Smooth muscle cell (in vitro differentiated cells): ENCODE data around the gene LARP4B. TPM values are rescaled to one million over a fixed set of nuclear protein-coding genes. Genes with fewer than 3 reads are reported as not detected.

Source experiments
- DNase-seq: peaks from one replicate; lab custom pipeline; 2025; ENCODE audit not compliant: unreplicated experiment; lab: John Stamatoyannopoulos, UW
- H2AFZ ChIP-seq: fragments of 200-600 bp; sonication (generic); 2 replicates; pipeline ENCODE4 v1.6.0; 2016; ENCODE audit warnings: antibody characterized with exemption, low read depth, mild to moderate bottlenecking
- H3F3A ChIP-seq: fragments of 200-600 bp; sonication (generic); 2 replicates; pipeline ENCODE4 v1.6.0; 2017; ENCODE audit warnings: antibody characterized with exemption, low read depth
- H3K27ac ChIP-seq: fragments of 200-600 bp; sonication (generic); 2 replicates; pipeline ENCODE4 v1.5.1; 2016; ENCODE audit warnings: low read depth, mild to moderate bottlenecking
- H3K27me3 ChIP-seq: fragments of 200-600 bp; sonication (generic); 2 replicates; pipeline ENCODE4 v1.6.1; 2016; ENCODE audit warnings: low read depth, mild to moderate bottlenecking
- H3K36me3 ChIP-seq: fragments of 200-600 bp; sonication (generic); 2 replicates; pipeline ENCODE4 v1.5.1; 2016; ENCODE audit warnings: low read depth
- H3K4me1 ChIP-seq: fragments of 200-600 bp; sonication (generic); 2 replicates; pipeline ENCODE4 v1.5.1; 2016; ENCODE audit warnings: low read depth
- H3K4me2 ChIP-seq: fragments of 200-600 bp; sonication (generic); 2 replicates; pipeline ENCODE4 v1.6.0; 2016; ENCODE audit warnings: mild to moderate bottlenecking
- H3K4me3 ChIP-seq: fragments of 200-600 bp; sonication (generic); 2 replicates; pipeline ENCODE4 v1.5.1; 2016; ENCODE audit warnings: mild to moderate bottlenecking
- H3K79me2 ChIP-seq: fragments of 200-600 bp; sonication (generic); 2 replicates; pipeline ENCODE4 v1.6.0; 2016; ENCODE audit warnings: low read depth, mild to moderate bottlenecking
- H3K9ac ChIP-seq: fragments of 200-600 bp; sonication (generic); 2 replicates; pipeline ENCODE4 v1.6.0; 2016; ENCODE audit warnings: low read depth
- H3K9me3 ChIP-seq: fragments of 200-600 bp; sonication (generic); replicated peaks from 2 replicates; pipeline ENCODE4 v1.5.1; 2016; ENCODE audit warnings: low read depth
- H4K20me1 ChIP-seq: fragments of 200-600 bp; sonication (generic); 2 replicates; pipeline ENCODE4 v1.6.0; 2016; ENCODE audit warnings: low read depth
- WGBS: methylation state at CpG from one replicate; pipeline ENCODE4 v1.1.7; 2016; ENCODE audit warnings: low lambda C conversion rate; 5-methylcytosine and 5-hydroxymethylcytosine counted together
- polyA plus RNA-seq: library from polyadenylated mRNA; unstranded; fragments of >200 nt; fragmentation: Nextera tagmentation; extraction: Ambion mirVana; gene quantifications from 2 replicates; pipeline ENCODE4 v1.2.1, GENCODE V29; 2016
- total RNA-seq: library from RNA; depleted of rRNA; stranded (reverse); fragments of >200 nt; gene quantifications from 2 replicates; pipeline ENCODE4 v1.2.3, GENCODE V29; 2014
- TF ChIP-seq, protein P1 (sequence below): fragments of 200-600 bp; sonication (generic); IDR thresholded peaks from 2 replicates; pipeline ENCODE4 v1.5.1; 2017; ENCODE audit warnings: borderline replicate concordance, mild to moderate bottlenecking, antibody characterized with exemption; ENCODE audit not compliant: insufficient read depth, poor library complexity, severe bottlenecking

Gene LARP4B
- total and polyA plus RNA-seq, 2 experiments from 2014 or later: 16.7 to 24.9 TPM

GRCh38 chr10:920450-920849 is 11.1 kb downstream of the LARP4B start:
- Histone ChIP-seq H3K9me3 (no peaks in the 10 kb centered on the region), H3K4me1 (no peaks in the 10 kb centered on the region), H3K4me2 (no peak overlapping the region), H3K9ac (no peak overlapping the region), H3K79me2 (peaks cover 100% of the 10 kb centered on the region), H3K36me3 (no peaks in the 10 kb centered on the region), H4K20me1 (peaks cover 100% of the 10 kb centered on the region), H2AFZ (no peak overlapping the region), H3K27me3 (no peaks in the 10 kb centered on the region), H3F3A (no peaks in the 10 kb centered on the region), H3K27ac (no peak overlapping the region), H3K4me3 (no peak overlapping the region)
- 71% methylated on average over 3 of the region's 3 CpGs for WGBS
- TF ChIP-seq, protein P1, sequence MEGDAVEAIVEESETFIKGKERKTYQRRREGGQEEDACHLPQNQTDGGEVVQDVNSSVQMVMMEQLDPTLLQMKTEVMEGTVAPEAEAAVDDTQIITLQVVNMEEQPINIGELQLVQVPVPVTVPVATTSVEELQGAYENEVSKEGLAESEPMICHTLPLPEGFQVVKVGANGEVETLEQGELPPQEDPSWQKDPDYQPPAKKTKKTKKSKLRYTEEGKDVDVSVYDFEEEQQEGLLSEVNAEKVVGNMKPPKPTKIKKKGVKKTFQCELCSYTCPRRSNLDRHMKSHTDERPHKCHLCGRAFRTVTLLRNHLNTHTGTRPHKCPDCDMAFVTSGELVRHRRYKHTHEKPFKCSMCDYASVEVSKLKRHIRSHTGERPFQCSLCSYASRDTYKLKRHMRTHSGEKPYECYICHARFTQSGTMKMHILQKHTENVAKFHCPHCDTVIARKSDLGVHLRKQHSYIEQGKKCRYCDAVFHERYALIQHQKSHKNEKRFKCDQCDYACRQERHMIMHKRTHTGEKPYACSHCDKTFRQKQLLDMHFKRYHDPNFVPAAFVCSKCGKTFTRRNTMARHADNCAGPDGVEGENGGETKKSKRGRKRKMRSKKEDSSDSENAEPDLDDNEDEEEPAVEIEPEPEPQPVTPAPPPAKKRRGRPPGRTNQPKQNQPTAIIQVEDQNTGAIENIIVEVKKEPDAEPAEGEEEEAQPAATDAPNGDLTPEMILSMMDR: no peak
- no peak for DNase-seq

- no peaks in the 10 kb centered on the region for H3K36me3 ChIP-seq
- no peak overlapping the region for H2AFZ ChIP-seq
- H3K9ac ChIP-seq: no peak overlapping the region
- TF ChIP-seq, protein P1: no peak
- H3K4me1 ChIP-seq: no peaks in the 10 kb centered on the region
- no peak overlapping the region for H3K4me3 ChIP-seq
- no peak overlapping the region for H3K4me2 ChIP-seq
- H3K9me3 ChIP-seq: no peaks in the 10 kb centered on the region
- no peaks in the 10 kb centered on the region for H3F3A ChIP-seq
- WGBS: 98% methylated on average over 3 of the region's 3 CpGs
- no peak overlapping the region for H3K27ac ChIP-seq
- H3K27me3 ChIP-seq: no peaks in the 10 kb centered on the region
- H3K79me2 ChIP-seq: peaks cover 100% of the 10 kb centered on the region
- no peak for DNase-seq
- H4K20me1 ChIP-seq: peaks cover 100% of the 10 kb centered on the region
Measured at GRCh38 chr10:919481-919880, 12.0 kb downstream of the LARP4B start.

GRCh38 chr10:917999-918398 is 13.5 kb downstream of the LARP4B start:
- Histone ChIP-seq H3K9ac (no peak overlapping the region), H4K20me1 (peaks cover 98% of the 10 kb centered on the region)
- WGBS: 83% methylated on average over 3 of the region's 3 CpGs

GRCh38 chr10:917416-917720 is 14.1 kb downstream of the LARP4B start:
- Histone ChIP-seq H3K36me3 (no peaks in the 10 kb centered on the region), H4K20me1 (peaks cover 98% of the 10 kb centered on the region), H3F3A (no peaks in the 10 kb centered on the region), H3K27ac (no peak overlapping the region), H3K4me1 (no peaks in the 10 kb centered on the region), H3K4me3 (no peak overlapping the region), H3K9me3 (no peaks in the 10 kb centered on the region), H2AFZ (no peak overlapping the region), H3K9ac (no peak overlapping the region), H3K79me2 (peaks cover 100% of the 10 kb centered on the region), H3K27me3 (no peaks in the 10 kb centered on the region), H3K4me2 (no peak overlapping the region)
- WGBS: 82% methylated on average over 3 of the region's 3 CpGs
- TF ChIP-seq, protein P1: no peak
- no peak for DNase-seq

More at GRCh38 chr10:917999-918398, 13.5 kb downstream of the LARP4B start:
- Histone ChIP-seq H3K36me3 (no peaks in the 10 kb centered on the region), H3F3A (no peaks in the 10 kb centered on the region), H3K79me2 (peaks cover 100% of the 10 kb centered on the region), H3K9me3 (no peaks in the 10 kb centered on the region), H3K4me1 (no peaks in the 10 kb centered on the region), H3K27ac (no peak overlapping the region), H3K4me2 (no peak overlapping the region), H3K4me3 (no peak overlapping the region), H2AFZ (no peak overlapping the region), H3K27me3 (no peaks in the 10 kb centered on the region)
- TF ChIP-seq, protein P1: no peak
- no peak for DNase-seq
